Lower lobe of right lung (tissue), 2 donors: ENCODE results near the gene ATP2C2. TPM values are rescaled to one million over a fixed set of nuclear protein-coding genes. Genes with fewer than 3 reads are reported as not detected.

Experiments
- ATAC-seq, 2 donors: fragments of 200-7000 bp; cut with Tn5 transposase; one replicate each; pipeline ENCODE4 v1.9.1; 2020 to 2022; ENCODE audit warnings: mild to moderate bottlenecking in 2 of 2, moderate library complexity in 2 of 2
- DNase-seq: peaks from one replicate; pipeline ENCODE4 v3.0.0-alpha.2; 2020
- H3K27ac ChIP-seq: fragments of 200-600 bp; one replicate; pipeline ENCODE4 v1.8.0; 2022
- H3K27me3 ChIP-seq: fragments of 200-600 bp; one replicate; pipeline ENCODE4 v1.8.0; 2022; ENCODE audit warnings: low read depth
- H3K36me3 ChIP-seq: fragments of 200-600 bp; one replicate; pipeline ENCODE4 v1.8.0; 2022; ENCODE audit warnings: mild to moderate bottlenecking
- H3K4me1 ChIP-seq: fragments of 200-600 bp; one replicate; pipeline ENCODE4 v1.8.0; 2022
- H3K4me3 ChIP-seq: fragments of 200-600 bp; one replicate; pipeline ENCODE4 v1.8.0; 2022; ENCODE audit warnings: mild to moderate bottlenecking
- H3K9me3 ChIP-seq: fragments of 200-600 bp; one replicate; pipeline ENCODE4 v1.8.0; 2022
- CTCF ChIP-seq: fragments of 200-600 bp; IDR thresholded peaks from one replicate; pipeline ENCODE4 v1.8.0; 2022; ENCODE audit warnings: antibody characterized with exemption, mild to moderate bottlenecking
- intact Hi-C: fragments of 100-400 bp; cut with DNase I; formaldehyde crosslinking; loops from one replicate; pipeline ENCODE4 v1.11.0; 2022
- total RNA-seq: library from RNA; stranded (reverse); fragmentation: NEBNext Ultra II Directional; extraction: Animal tissue kit (Norgen Biotek cat#: 25700); gene quantifications from one replicate; pipeline ENCODE4 v1.2.1, GENCODE V29; 2021
- donor health status: DM: no; HTN: yes; CAD: no; lungs with severe emphysema.

ATP2C2 gene
- total RNA-seq, 1 donor from 2014 or later, result 56.2 TPM

DNA sequence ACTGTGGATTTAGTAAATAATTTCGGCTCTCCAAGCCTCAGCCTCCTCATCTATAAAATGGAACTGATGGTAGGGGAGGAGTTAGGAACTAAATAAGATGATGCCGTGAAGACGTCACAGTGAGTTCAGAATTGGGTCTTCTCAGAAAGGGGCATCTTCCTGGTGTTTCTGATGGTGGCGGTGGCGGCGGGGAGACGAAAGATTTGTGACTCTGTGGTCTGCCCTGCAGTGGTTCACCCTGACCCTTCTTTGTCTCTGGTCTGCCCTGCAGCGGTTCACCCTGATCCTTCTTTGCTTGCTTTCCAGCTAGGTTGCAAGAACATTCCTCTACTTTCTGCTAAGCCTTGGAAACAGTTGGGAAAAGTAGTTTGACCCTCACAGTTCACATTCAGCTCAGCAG, 39.3 kb upstream of the ATP2C2 start:
- no peak for DNase-seq
- peaks cover 17% of the 10 kb centered on the region for H3K36me3 ChIP-seq

GRCh38 chr16:84329843-84330684, 38.3 kb upstream of the ATP2C2 start:
- H3K4me3 ChIP-seq, result no peak overlapping the region
- no peaks in the 10 kb centered on the region for H3K4me1 ChIP-seq
- intact Hi-C loops, result no loop called here
- no peaks in the 10 kb centered on the region for H3K27me3 ChIP-seq
- no peak overlapping the region for H3K27ac ChIP-seq
- no peak for TF ChIP-seq CTCF
- DNase-seq (no peak), ATAC-seq (no peak)
- H3K9me3 ChIP-seq, result no peaks in the 10 kb centered on the region
- H3K36me3 ChIP-seq, result peaks cover 17% of the 10 kb centered on the region

More for the DNA sequence above, 39.3 kb upstream of the ATP2C2 start:
- no peak overlapping the region for H3K4me3 ChIP-seq
- no peak for ATAC-seq
- no peaks in the 10 kb centered on the region for H3K9me3 ChIP-seq
- intact Hi-C loops, result no loop called here
- no peak for TF ChIP-seq CTCF
- H3K27me3 ChIP-seq, result no peaks in the 10 kb centered on the region
- H3K27ac ChIP-seq, result no peak overlapping the region
- no peaks in the 10 kb centered on the region for H3K4me1 ChIP-seq

DNA sequence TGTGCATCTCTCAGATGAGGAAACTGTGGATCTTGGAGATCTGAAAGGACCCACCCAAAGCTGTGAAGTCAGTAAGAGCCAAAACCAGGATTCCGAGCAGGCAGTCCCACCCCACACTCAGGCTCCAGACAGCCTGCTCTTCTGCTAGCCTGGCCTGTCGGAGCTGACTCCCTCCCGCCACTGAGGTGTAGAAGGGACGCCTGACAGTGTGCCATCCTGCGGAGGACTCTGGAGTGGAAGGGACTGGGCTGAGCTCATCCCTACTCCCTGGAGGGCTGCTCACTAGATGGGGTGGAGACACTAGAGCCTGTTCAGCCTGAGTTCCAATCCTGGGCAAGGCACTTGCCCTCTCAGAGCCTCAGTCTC, 37.7 kb upstream of the ATP2C2 start:
- DNase-seq (no peak), ATAC-seq (no peak)
- Histone ChIP-seq H3K27ac (no peak overlapping the region), H3K9me3 (no peaks in the 10 kb centered on the region), H3K4me3 (no peak overlapping the region), H3K36me3 (peaks cover 17% of the 10 kb centered on the region), H3K4me1 (no peaks in the 10 kb centered on the region), H3K27me3 (no peaks in the 10 kb centered on the region)
- TF ChIP-seq CTCF, result no peak
- intact Hi-C loops, result no loop called here

- intact Hi-C loops, result no loop called here
- no peak overlapping the region for H3K27ac ChIP-seq
- no peaks in the 10 kb centered on the region for H3K27me3 ChIP-seq
- no peaks in the 10 kb centered on the region for H3K4me1 ChIP-seq
- H3K4me3 ChIP-seq, result no peak overlapping the region
- peaks cover 15% of the 10 kb centered on the region for H3K36me3 ChIP-seq
- DNase-seq, result no peak
- peaks cover under 1% of the 10 kb centered on the region for H3K9me3 ChIP-seq
- ATAC-seq, result no peak
- TF ChIP-seq CTCF, result no peak
These were observed 36.1 kb upstream of the ATP2C2 start for GRCh38 chr16:84331998-84332780.

DNA sequence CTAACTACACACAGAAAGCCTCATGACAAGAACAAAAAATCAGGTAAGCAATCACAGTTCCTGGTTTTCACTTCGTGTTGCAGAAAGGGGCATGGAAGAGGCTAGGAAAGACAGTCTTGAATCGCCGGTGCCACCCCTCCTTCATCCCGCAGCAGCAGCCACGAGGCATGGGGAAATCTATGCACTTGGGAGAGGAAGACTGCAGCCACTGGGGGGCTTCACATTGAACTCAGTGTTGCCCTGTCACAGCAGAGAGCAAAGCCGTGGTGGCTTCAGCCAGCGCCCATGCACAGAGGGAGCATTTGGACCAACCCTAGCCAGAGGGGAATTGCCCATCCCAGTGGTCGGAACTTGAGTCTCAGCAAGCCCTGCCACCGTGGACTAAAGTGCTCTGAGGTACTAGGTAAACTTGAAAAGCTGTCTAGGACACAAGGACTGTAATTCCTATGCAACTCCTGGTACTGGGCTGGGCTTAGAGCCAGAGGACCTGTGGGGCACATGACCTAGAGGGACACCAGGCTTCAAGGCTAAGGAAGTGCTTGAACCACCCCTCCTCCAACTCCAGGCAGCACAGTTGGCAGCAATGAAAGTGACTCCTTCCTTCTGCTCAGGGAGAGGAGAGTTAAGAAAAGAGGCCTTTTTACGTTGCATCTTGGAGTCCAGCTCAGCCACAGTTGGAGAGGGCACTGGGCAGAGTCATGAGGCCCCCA, 35.2 kb upstream of the ATP2C2 start:
- no peak overlapping the region for H3K27ac ChIP-seq
- peak; percentile 82 for DNase-seq

More for the DNA sequence above, 35.2 kb upstream of the ATP2C2 start:
- no peak for TF ChIP-seq CTCF
- peak; percentile 92 to 94 for ATAC-seq
- Histone ChIP-seq H3K36me3 (peaks cover 9% of the 10 kb centered on the region), H3K4me1 (no peaks in the 10 kb centered on the region), H3K27me3 (no peaks in the 10 kb centered on the region), H3K9me3 (peaks cover 5% of the 10 kb centered on the region), H3K4me3 (no peak overlapping the region)
- intact Hi-C loops, result no loop called here
